Immature natural killer cell (primary cell): ENCODE results near the gene TMEM255B. TPM values are rescaled to one million over a fixed set of nuclear protein-coding genes. Genes with fewer than 3 reads are reported as not detected.
"Not testable (repeated sequence)": the region's sequence is repeated elsewhere in the genome, so short reads cannot be mapped to it uniquely, and the experiment has no call there.

Experiments
- DNase-seq, 3 donors: peaks; one replicate each; pipeline ENCODE4 v3.0.0; 2022; ENCODE audit warnings: mixed read lengths in 1 of 3
- H3K27ac Mint-ChIP-seq, 6 donors: one replicate each; pipeline ENCODE4 v1.8.0; 2020; ENCODE audit warnings: mixed read lengths in 6 of 6, mild to moderate bottlenecking in 5 of 6, inconsistent platforms in 4 of 6, moderate library complexity in 3 of 6
- H3K27me3 Mint-ChIP-seq, 3 donors: one replicate each; pipeline ENCODE4 v1.8.0; 2020 to 2021; ENCODE audit warnings: low read depth in 3 of 3, mild to moderate bottlenecking in 3 of 3, mixed read lengths in 3 of 3, moderate library complexity in 3 of 3, inconsistent platforms in 1 of 3
- H3K36me3 Mint-ChIP-seq, 3 donors: one replicate each; pipeline ENCODE4 v1.8.0; 2020; ENCODE audit warnings: mixed read lengths in 3 of 3, inconsistent platforms in 2 of 3, mild to moderate bottlenecking in 2 of 3
- H3K4me1 Mint-ChIP-seq, 2 donors: one replicate each; pipeline ENCODE4 v1.8.0; 2020; ENCODE audit warnings: inconsistent platforms in 2 of 2, mild to moderate bottlenecking in 2 of 2, mixed read lengths in 2 of 2, moderate library complexity in 1 of 2
- H3K4me3 Mint-ChIP-seq, 5 donors: one replicate each; pipeline ENCODE4 v1.8.0; 2020; ENCODE audit warnings: mild to moderate bottlenecking in 5 of 5, mixed read lengths in 5 of 5, inconsistent platforms in 3 of 5, moderate library complexity in 3 of 5
- H3K9me3 Mint-ChIP-seq, 6 donors: one replicate each; pipeline ENCODE4 v1.8.0; 2020; ENCODE audit warnings: mild to moderate bottlenecking in 6 of 6, mixed read lengths in 6 of 6, inconsistent platforms in 4 of 6, moderate library complexity in 3 of 6
- polyA plus RNA-seq, 3 donors: library from polyadenylated mRNA; unstranded; fragments of 300-500 nt; fragmentation: Illumina TruSeq; gene quantifications; one replicate each; pipeline ENCODE4 v1.2.3, GENCODE V29; 2021

The TMEM255B gene
- polyA plus RNA-seq, 3 donors from 2014 or later: not detected

DNA sequence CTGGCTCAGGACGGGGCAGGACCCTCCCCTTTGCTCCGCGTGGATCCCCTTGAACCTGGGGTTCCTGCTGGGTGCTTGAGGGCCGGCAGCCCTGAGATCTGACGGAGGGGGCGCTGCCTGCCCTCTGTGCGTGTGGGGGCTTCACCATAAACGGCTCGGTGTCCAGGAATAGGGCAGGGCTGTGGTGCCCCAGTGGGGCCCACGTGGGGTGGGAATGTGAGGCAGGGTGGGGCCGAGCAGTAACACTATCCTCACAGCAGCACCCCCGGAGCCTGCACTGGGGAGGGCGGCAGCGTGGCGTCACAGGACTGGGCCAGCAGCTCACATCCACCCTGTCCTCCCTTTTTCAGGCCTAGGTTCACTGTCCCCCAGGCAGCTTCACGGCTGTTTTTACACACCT is 66.8 kb downstream of the TMEM255B start:
- Mint-ChIP-seq H3K36me3 (no peaks in the 10 kb centered on the region), H3K27ac (no peak overlapping the region), H3K4me1 (no peaks in the 10 kb centered on the region), H3K4me3 (no peak overlapping the region), H3K9me3 (no peaks in the 10 kb centered on the region), H3K27me3 (peaks cover 0 to 4% (median 1%) of the 10 kb centered on the region in 3 donors)
- no peak for DNase-seq

- not testable (repeated sequence) for H3K9me3 Mint-ChIP-seq, H3K27me3 Mint-ChIP-seq
Measured at GRCh38 chr13:113826446-113826845, 67.4 kb downstream of the TMEM255B start.

GRCh38 chr13:113827021-113827420 is 68.0 kb downstream of the TMEM255B start:
- no peak for DNase-seq
- H3K4me3 Mint-ChIP-seq: no peak overlapping the region
- H3K27ac Mint-ChIP-seq: no peak overlapping the region
- no peaks in the 10 kb centered on the region for H3K4me1 Mint-ChIP-seq
- H3K27me3 Mint-ChIP-seq: peaks cover 0 to 2% (median 1%) of the 10 kb centered on the region in 3 donors
- no peaks in the 10 kb centered on the region for H3K36me3 Mint-ChIP-seq
- H3K9me3 Mint-ChIP-seq: no peaks in the 10 kb centered on the region

More at GRCh38 chr13:113826446-113826845, 67.4 kb downstream of the TMEM255B start:
- not testable (repeated sequence) for H3K4me1 Mint-ChIP-seq, H3K27ac Mint-ChIP-seq, DNase-seq, H3K36me3 Mint-ChIP-seq, H3K4me3 Mint-ChIP-seq

DNA sequence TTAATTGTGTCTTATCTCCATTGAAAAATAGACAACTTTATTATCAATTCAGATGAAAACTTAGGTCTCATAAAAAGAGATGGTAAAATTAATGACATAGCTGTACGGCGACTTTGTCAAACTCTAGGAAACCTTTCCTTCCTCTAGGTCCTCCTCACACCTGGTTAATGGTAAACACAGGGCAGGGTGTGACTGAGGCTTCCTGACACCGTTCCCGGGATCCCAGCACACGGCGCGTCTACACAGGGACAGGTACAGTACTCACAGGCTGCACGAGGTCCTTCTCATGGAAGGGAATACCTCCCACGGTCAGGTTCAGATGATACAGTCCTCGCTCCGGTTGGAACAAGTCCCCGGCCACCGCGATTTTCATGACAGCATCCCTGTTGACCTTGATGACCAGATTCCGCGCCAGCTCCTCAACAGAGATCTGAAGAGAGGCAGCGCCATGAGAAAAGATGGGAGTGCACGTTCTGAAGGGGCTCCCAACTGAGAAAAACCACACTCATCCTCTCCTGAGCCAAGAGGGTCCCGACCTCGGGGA is 69.3 kb downstream of the TMEM255B start:
- no peak overlapping the region for H3K27ac Mint-ChIP-seq
- H3K9me3 Mint-ChIP-seq: no peaks in the 10 kb centered on the region
- no peak overlapping the region for H3K4me3 Mint-ChIP-seq
- DNase-seq: no peak
- H3K36me3 Mint-ChIP-seq: no peaks in the 10 kb centered on the region
- H3K27me3 Mint-ChIP-seq: peaks cover 0 to under 1% (median under 1%) of the 10 kb centered on the region in 3 donors
- H3K4me1 Mint-ChIP-seq: no peaks in the 10 kb centered on the region

DNA sequence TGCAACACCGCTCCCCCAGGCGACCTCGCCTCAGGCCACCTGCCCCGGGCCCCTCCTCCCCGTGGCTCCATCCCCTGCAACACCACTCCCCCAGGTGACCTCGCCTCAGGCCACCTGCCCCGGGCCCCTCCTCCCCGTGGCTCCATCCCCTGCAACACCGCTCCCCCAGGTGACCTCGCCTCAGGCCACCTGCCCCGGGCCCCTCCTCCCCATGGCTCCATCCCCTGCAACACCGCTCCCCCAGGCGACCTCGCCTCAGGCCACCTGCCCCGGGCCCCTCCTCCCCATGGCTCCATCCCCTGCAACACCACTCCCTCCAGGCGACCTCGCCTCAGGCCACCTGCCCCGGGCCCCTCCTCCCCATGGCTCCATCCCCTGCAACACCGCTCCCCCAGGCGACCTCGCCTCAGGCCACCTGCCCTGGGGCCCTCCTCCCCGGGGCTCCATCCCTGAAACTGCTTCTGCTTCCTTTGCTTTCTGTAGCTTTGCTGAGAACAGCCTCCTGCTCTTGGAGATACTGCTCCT is 71.5 kb downstream of the TMEM255B start:
- not testable (repeated sequence) for H3K27me3 Mint-ChIP-seq

DNA sequence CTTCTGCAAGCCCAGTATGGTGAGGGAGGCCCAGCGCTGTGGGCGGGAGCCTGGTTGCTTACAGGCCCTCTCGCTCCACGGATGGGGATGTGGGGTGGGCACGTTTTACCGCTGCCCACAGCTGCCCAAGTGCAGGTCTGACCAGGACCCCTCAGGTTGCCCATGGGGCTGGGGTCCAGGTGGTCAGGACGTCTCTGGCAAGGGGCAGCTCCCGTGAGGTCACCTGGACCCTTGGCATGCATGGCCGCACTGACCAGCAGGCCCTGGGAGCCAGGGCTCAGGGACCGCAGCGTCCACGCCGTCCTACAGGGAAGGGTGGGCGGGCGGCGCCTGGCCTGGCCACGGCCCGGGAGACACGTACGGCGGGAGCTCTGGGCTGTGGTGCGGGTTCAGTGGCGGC is 72.0 kb downstream of the TMEM255B start:
- Mint-ChIP-seq H3K4me1 (no peaks in the 10 kb centered on the region), H3K36me3 (no peaks in the 10 kb centered on the region), H3K9me3 (no peaks in the 10 kb centered on the region), H3K4me3 (no peak overlapping the region), H3K27ac (no peak overlapping the region), H3K27me3 (no peaks in the 10 kb centered on the region)
- DNase-seq: no peak

More for the DNA sequence above, 71.5 kb downstream of the TMEM255B start:
- not testable (repeated sequence) for H3K27ac Mint-ChIP-seq, H3K4me1 Mint-ChIP-seq, DNase-seq, H3K9me3 Mint-ChIP-seq, H3K36me3 Mint-ChIP-seq, H3K4me3 Mint-ChIP-seq

DNA sequence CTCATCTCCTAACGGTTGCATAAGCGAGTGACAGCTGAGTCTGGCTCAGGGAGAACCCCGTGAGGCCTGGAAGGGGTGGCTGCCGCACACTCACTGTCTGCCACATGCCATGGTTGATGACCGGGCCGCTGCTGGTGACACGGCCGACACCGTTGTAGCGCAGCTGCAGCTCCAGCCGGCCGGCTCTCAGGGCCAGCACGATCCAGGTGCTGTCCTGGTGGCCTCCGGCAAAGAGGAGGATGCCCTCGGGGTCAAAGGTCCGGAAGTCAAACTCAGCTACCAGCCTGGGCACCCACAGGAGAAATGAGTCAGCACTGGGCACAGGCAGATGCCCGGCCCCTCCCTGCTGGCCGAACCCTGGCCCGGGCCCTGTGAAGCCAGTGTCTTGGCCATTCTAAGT is 73.2 kb downstream of the TMEM255B start:
- H3K4me3 Mint-ChIP-seq: no peak overlapping the region
- H3K4me1 Mint-ChIP-seq: peaks cover 0 to under 1% of the 10 kb centered on the region in 2 donors
- H3K9me3 Mint-ChIP-seq: no peaks in the 10 kb centered on the region
- no peak overlapping the region for H3K27ac Mint-ChIP-seq
- DNase-seq: no peak
- H3K27me3 Mint-ChIP-seq: peaks cover 0 to under 1% (median 0%) of the 10 kb centered on the region in 3 donors
- no peaks in the 10 kb centered on the region for H3K36me3 Mint-ChIP-seq

DNA sequence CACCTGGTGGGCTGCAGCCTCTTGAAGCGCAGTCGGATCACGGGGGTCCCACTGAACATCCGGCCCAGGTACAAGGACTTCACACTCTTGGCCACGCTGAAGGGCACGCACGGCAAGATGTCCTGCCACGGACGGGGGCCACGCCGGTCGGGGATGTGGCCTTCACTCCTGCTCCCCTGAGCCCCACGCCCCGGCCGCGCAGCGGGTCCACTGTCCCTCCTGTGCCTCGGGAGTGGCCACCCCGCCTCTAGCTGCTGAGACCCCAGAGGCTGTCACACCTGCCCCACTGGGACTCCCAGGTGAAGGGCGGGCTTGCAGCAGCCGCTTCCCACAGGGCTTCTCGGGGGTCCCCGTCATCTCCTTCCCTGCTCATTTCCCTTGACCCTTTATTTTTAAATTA is 73.6 kb downstream of the TMEM255B start:
- Mint-ChIP-seq H3K4me3 (no peak overlapping the region), H3K27me3 (peaks cover 0 to 3% (median 1%) of the 10 kb centered on the region in 3 donors), H3K9me3 (no peaks in the 10 kb centered on the region), H3K4me1 (peaks cover 0 to 3% of the 10 kb centered on the region in 2 donors), H3K27ac (no peak overlapping the region), H3K36me3 (no peaks in the 10 kb centered on the region)
- no peak for DNase-seq

DNA sequence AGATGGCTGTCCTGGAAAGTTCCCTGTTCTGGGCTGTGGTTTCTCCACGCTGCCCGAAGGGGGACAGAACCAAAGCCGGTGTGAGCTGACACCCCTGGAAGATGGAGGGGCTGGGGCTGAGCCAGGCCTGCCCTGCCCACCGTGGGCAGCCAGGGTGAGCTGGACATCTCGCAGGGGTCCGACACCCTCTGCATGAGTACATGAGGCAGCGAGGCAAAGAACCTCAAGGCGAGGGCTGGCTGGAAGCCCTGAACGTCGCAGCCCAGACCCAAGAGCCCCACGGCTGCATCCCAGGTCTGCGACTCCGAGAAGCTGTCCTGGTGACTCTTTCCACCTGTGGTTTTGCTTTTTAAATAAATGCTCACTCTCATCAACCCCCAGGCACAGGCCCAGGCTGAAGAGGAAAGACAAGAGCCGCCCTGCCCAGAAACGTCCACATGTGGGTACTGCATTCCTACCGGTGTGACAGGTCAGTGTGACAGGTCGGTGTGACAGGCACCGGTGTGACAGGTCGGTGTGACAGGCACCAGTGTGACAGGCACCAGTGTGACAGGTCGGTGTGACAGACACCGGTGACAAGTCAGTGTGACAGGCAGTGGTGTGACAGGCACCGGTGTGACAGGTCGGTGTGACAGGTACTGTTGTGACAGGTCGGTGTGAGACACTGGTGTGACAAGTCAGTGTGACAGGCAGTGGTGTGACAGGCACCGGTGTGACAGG is 74.2 kb downstream of the TMEM255B start:
- Mint-ChIP-seq H3K36me3 (no peaks in the 10 kb centered on the region), H3K4me1 (peaks cover 0 to 3% of the 10 kb centered on the region in 2 donors), H3K27me3 (peaks cover 0 to 4% (median 3%) of the 10 kb centered on the region in 3 donors), H3K9me3 (no peaks in the 10 kb centered on the region), H3K4me3 (no peak overlapping the region), H3K27ac (no peak overlapping the region)
- no peak for DNase-seq

- H3K4me3 Mint-ChIP-seq, H3K4me1 Mint-ChIP-seq, H3K27me3 Mint-ChIP-seq, DNase-seq, H3K36me3 Mint-ChIP-seq, H3K9me3 Mint-ChIP-seq: not testable (repeated sequence)
- peak overlapping the region in 1 of 6 donors; percentile 11 for H3K27ac Mint-ChIP-seq
Measured at GRCh38 chr13:113834006-113834405, 75.0 kb downstream of the TMEM255B start.

DNA sequence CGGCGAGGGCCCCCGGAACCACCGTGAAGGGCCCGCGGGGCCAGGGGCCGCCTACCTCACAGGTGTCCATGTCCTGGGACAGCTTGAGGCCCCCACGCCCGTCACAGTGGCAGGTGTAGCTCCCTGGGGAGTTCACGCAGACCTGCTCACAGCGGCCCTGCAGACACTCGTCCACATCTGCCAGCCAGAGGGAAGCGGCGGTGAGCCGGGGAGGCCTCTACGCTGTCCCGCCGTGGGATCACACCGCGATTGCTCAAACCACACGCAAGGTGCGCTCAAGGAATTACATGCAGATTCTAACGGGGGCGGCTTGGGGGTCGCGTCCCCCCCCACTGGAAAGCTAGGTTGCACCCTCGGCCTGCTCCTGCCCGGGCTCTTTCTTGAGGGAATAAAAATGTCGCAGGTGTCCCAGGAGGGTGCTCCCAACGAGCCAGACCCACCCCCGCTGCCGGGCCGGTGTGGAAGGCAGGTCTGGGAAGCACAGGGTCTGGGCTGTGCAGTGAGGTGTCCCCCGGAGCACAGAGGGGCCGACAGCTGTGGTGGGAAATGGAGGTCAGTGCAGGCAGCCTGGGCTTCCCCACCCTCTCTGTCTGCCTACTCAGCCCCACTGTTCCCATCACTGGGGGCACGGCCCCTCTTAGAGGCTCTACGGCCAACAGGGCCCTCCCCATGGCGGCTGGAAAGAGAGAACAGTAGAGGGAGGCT is 75.6 kb downstream of the TMEM255B start:
- H3K4me3 Mint-ChIP-seq: no peak overlapping the region
- H3K27ac Mint-ChIP-seq: no peak overlapping the region
- no peaks in the 10 kb centered on the region for H3K36me3 Mint-ChIP-seq
- H3K27me3 Mint-ChIP-seq: peaks cover 0 to 4% (median 3%) of the 10 kb centered on the region in 3 donors
- no peak for DNase-seq
- H3K4me1 Mint-ChIP-seq: peaks cover 0 to 3% of the 10 kb centered on the region in 2 donors
- H3K9me3 Mint-ChIP-seq: no peaks in the 10 kb centered on the region

DNA sequence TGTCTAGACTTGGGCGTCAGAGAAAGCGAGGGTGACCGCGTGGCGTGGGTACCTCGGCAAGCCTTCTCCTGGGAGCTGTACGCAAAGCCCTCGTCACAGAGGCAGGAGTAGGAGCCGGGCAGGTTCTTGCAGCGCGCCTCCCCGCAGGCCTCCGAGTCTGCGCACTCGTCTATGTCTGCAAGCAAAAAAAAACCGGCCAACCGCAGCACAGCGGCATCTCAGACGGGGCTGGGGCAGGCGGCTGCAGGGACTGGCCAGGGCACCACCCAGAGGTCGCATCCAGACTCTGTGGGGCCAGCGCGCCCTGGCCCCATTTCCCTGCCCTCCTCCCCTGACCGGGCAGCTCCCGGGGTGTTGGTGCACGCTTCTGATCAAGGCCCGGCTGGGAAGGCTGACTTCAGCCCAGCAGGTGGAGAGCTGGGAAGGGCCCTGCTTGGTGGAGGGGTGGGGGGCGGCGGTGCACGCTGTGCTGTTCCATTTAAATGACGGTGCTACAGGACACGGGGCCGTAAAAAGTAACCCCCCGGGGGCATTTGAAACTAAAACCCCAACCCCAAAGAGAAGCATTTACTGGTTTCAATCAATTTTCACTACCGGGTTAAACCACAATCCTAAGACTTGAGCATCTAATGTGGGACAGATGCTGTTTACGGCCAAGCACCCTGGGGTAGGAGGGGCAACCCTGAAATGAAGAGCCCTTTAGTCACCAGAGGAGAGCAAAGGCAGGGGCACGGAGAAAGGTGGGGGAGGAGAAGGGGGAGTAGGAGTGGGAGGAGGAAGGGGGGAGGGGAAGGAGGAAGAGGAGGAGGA is 76.6 kb downstream of the TMEM255B start:
- Mint-ChIP-seq H3K4me1 (peaks cover 0 to 3% of the 10 kb centered on the region in 2 donors), H3K36me3 (no peaks in the 10 kb centered on the region), H3K4me3 (no peak overlapping the region), H3K27ac (no peak overlapping the region), H3K27me3 (peaks cover 0 to 4% (median 3%) of the 10 kb centered on the region in 3 donors), H3K9me3 (no peaks in the 10 kb centered on the region)
- no peak for DNase-seq

DNA sequence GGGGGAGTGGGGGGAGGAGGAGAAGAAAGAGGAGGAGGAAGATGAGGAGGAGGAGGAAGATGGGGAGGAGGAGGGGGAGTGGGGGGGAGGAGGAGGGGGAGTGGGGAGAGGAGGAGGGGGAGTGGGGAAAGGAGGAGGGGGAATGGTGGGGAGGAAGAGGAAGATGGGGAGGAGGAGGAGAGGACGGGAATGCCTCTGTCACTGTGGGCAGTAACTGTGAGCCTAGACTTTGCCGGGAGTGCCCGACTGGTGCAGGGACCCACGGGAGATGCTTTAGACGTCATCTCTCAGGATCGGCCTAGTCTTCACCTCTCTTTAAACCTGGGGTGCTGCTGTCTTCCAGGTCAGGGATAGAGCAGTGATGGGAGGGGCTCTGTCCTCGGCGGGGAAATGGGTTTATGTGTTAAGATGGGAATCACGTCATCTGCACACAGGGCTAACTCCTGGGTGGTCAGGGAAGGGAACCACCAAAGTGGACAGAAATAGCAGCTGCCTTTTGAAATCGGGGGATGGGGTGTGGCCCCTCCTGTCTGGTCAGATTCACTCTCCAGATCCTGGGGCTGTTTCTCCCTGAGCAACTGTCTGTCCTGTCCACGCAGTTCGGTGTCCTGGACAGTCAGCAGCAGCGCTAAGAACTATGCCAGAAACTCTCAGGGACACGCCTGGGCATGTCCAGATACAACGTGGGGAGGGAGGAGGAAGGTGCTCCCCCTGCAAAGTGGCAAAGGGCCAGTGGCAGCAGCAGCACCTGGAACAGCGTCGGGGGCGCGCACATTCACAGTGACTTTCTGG is 77.9 kb downstream of the TMEM255B start:
- H3K27ac Mint-ChIP-seq: no peak overlapping the region
- H3K4me3 Mint-ChIP-seq: no peak overlapping the region
- H3K36me3 Mint-ChIP-seq: no peaks in the 10 kb centered on the region
- H3K27me3 Mint-ChIP-seq: peaks cover 0 to 4% (median 3%) of the 10 kb centered on the region in 3 donors
- peaks cover 10 to 13% of the 10 kb centered on the region in 2 donors for H3K4me1 Mint-ChIP-seq
- DNase-seq: no peak
- no peaks in the 10 kb centered on the region for H3K9me3 Mint-ChIP-seq
